ENCODE measurements around the gene C1QL1.

Gene C1QL1

DNA sequence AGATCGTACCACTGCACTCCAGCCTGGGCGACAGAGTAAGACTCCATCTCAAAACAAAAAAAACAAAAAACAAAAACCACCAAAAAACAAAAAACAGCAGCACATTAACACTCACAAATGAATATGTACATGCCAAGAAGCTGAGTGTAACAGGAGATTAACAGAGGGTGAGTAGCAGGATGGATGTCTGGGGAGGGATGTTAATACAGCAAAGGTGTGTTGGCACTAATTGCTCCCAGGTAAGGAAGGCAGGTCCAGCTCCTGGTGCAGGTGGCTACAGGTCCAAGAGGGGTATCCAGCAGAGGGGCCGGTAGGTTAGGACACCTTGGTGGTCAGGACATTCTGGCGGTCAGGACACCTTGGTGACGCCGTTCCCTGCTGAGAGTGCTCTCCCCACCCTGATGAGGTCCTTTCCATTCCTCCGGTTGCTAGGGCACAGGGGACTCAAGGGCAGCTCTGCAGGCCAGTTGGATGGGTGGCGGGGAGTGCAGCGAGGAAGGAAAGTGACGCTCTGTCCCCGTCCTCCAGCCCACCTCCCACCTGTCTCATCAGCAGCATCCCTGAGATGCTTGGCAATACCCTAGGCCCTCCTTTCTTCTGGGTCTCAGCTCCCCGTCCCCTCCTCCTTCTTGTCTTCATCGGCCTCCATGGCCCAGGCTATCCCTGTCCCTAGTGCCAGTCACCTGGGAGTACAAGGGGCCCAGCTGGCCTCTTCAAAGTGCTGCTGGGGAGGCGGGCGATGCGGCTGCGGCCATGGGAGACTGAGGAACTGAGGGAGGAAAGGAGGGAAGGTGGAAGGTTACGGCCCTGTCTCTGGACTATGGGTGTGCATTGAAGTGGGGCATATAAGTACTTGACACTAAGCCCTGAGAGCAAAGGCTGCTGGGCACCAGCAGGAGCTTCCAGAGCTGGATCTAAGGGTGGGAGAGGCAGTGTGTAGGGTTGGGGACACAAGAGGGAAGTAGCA is 42.1 kb downstream of the C1QL1 start:
- H3K9ac ChIP-seq (ENCODE audit: low read length) = no peak overlapping the region
- H3K9me3 ChIP-seq (ENCODE audit: low read length) = no peaks in the 10 kb centered on the region
- no peaks in the 10 kb centered on the region for H3K79me2 ChIP-seq (ENCODE audit: insufficient read depth, low read length)
- H3K4me2 ChIP-seq (ENCODE audit: low read length) = no peak overlapping the region
- H3K36me3 ChIP-seq (ENCODE audit: insufficient read depth, low read length) = peaks cover 55% of the 10 kb centered on the region
- H3K27me3 ChIP-seq (ENCODE audit: insufficient read depth, low read length) = no peaks in the 10 kb centered on the region
- H3F3A ChIP-seq (ENCODE audit: insufficient read depth, low read length) = no peaks in the 10 kb centered on the region
- peaks cover 1% of the 10 kb centered on the region for H3K4me1 ChIP-seq (ENCODE audit: insufficient read depth, low read length, severe bottlenecking)
- no peaks in the 10 kb centered on the region for H4K20me1 ChIP-seq (ENCODE audit: insufficient read depth, low read length)
- no peak overlapping the region for H3K4me3 ChIP-seq (ENCODE audit: low read depth, low read length, poor library complexity, severe bottlenecking)
- no peak overlapping the region for H2AFZ ChIP-seq (ENCODE audit: low read length)
- H3K9me2 ChIP-seq (ENCODE audit: low read depth, low read length) = no peaks in the 10 kb centered on the region
- TF ChIP-seq CTCF (IDR thresholded peaks at IDR 0.05; ENCODE audit: low read length) (no peak), EZH2 (IDR thresholded peaks at IDR 0.05; ENCODE audit: borderline replicate concordance, low read length) (no peak)
- H3K27ac ChIP-seq (ENCODE audit: low read depth, low read length, poor library complexity, severe bottlenecking) = no peak overlapping the region

DNA sequence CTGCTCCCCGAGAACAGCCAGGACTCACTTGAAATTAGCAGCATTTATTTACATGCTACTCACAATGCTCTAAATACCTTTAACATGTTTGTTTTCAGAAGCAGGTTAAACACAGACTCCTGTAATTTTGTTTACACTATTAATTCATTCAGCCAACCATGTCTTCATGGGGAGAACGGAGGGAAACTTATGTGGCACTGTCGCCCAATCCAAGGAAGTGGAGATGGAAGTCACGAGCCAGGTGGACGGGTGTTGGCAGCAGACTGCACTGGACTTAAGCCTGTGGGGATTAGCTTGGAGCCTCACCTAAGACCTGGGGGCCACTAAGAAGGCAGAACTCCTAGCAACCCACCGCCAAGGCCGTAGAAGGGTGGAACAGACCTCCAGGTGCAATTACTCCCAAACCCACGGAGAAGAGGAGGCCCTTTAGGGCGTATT is 44.0 kb downstream of the C1QL1 start:
- Histone ChIP-seq H3K4me1 (ENCODE audit: insufficient read depth, low read length, severe bottlenecking) (peaks cover 14% of the 10 kb centered on the region), H3K9ac (ENCODE audit: low read length) (no peak overlapping the region), H3K79me2 (ENCODE audit: insufficient read depth, low read length) (no peaks in the 10 kb centered on the region), H3K9me2 (ENCODE audit: low read depth, low read length) (no peaks in the 10 kb centered on the region), H3K27me3 (ENCODE audit: insufficient read depth, low read length) (no peaks in the 10 kb centered on the region), H3K36me3 (ENCODE audit: insufficient read depth, low read length) (peaks cover 36% of the 10 kb centered on the region), H4K20me1 (ENCODE audit: insufficient read depth, low read length) (no peaks in the 10 kb centered on the region), H3K27ac (ENCODE audit: low read depth, low read length, poor library complexity, severe bottlenecking) (no peak overlapping the region), H3K9me3 (ENCODE audit: low read length) (no peaks in the 10 kb centered on the region), H2AFZ (ENCODE audit: low read length) (no peak overlapping the region), H3K4me2 (ENCODE audit: low read length) (no peak overlapping the region), H3F3A (ENCODE audit: insufficient read depth, low read length) (no peaks in the 10 kb centered on the region), H3K4me3 (ENCODE audit: low read depth, low read length, poor library complexity, severe bottlenecking) (no peak overlapping the region)
- TF ChIP-seq CTCF (IDR thresholded peaks at IDR 0.05; ENCODE audit: low read length) = no peak
- TF ChIP-seq EZH2 (IDR thresholded peaks at IDR 0.05; ENCODE audit: borderline replicate concordance, low read length) = no peak

- H3K9ac ChIP-seq (ENCODE audit: low read length) = no peak overlapping the region
- H3K36me3 ChIP-seq (ENCODE audit: insufficient read depth, low read length) = peaks cover 24% of the 10 kb centered on the region
- no peaks in the 10 kb centered on the region for H3K9me3 ChIP-seq (ENCODE audit: low read length)
- H3K4me2 ChIP-seq (ENCODE audit: low read length) = no peak overlapping the region
- H3K4me1 ChIP-seq (ENCODE audit: insufficient read depth, low read length, severe bottlenecking) = peaks cover 14% of the 10 kb centered on the region
- H3F3A ChIP-seq (ENCODE audit: insufficient read depth, low read length) = no peaks in the 10 kb centered on the region
- H2AFZ ChIP-seq (ENCODE audit: low read length) = no peak overlapping the region
- no peak overlapping the region for H3K4me3 ChIP-seq (ENCODE audit: low read depth, low read length, poor library complexity, severe bottlenecking)
- H4K20me1 ChIP-seq (ENCODE audit: insufficient read depth, low read length) = no peaks in the 10 kb centered on the region
- no peaks in the 10 kb centered on the region for H3K79me2 ChIP-seq (ENCODE audit: insufficient read depth, low read length)
- H3K27me3 ChIP-seq (ENCODE audit: insufficient read depth, low read length) = no peaks in the 10 kb centered on the region
- no peak overlapping the region for H3K27ac ChIP-seq (ENCODE audit: low read depth, low read length, poor library complexity, severe bottlenecking)
- TF ChIP-seq EZH2 (IDR thresholded peaks at IDR 0.05; ENCODE audit: borderline replicate concordance, low read length) (no peak), CTCF (IDR thresholded peaks at IDR 0.05; ENCODE audit: low read length) (no peak)
- no peaks in the 10 kb centered on the region for H3K9me2 ChIP-seq (ENCODE audit: low read depth, low read length)
Observed at GRCh38 chr17:44922746-44923470, 45.2 kb downstream of the C1QL1 start.

All from OCI-LY1 (cell line).